Measurements from ENCODE around the gene TSPAN5.

DNA sequence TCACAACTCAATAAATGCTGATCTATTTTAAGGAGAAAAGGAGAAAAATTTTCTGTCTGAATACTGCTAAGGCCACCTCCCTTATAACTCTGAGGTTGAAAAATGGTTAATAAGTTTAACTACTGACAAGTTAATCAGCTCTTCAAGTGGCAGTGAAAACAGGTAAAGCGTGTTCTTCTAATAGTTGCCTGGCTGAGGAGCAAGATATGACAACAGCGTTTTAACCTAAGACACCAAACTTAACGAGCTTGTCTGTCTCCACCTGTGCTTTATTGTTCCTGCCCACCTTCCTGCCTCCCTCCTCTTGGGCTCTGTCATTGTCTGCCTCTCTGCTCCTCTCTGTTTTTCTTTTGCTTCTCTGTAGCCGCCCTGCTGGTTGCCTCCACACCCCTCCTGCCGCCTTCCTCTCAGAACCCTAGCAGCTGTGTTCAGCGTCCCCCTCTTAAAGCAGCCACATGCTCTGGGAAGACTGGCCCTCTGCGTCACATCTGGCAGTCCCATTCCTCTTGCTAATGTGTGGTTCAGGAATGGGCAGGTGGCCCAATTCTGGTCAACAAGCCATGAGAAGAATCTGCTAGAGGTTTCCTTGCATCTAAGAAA, 4.3 kb upstream of the TSPAN5 start:
- TF ChIP-seq, protein P1, sequence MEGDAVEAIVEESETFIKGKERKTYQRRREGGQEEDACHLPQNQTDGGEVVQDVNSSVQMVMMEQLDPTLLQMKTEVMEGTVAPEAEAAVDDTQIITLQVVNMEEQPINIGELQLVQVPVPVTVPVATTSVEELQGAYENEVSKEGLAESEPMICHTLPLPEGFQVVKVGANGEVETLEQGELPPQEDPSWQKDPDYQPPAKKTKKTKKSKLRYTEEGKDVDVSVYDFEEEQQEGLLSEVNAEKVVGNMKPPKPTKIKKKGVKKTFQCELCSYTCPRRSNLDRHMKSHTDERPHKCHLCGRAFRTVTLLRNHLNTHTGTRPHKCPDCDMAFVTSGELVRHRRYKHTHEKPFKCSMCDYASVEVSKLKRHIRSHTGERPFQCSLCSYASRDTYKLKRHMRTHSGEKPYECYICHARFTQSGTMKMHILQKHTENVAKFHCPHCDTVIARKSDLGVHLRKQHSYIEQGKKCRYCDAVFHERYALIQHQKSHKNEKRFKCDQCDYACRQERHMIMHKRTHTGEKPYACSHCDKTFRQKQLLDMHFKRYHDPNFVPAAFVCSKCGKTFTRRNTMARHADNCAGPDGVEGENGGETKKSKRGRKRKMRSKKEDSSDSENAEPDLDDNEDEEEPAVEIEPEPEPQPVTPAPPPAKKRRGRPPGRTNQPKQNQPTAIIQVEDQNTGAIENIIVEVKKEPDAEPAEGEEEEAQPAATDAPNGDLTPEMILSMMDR (IDR thresholded peaks at IDR 0.05) = no peak
- TF ChIP-seq POLR2A (IDR thresholded peaks at IDR 0.05) = no peak

All from testis (tissue), 2 donors.